PC-3 (cell line): ENCODE results near the gene PCID2. TPM values are rescaled to one million over a fixed set of nuclear protein-coding genes. Genes with fewer than 3 reads are reported as not detected.

Experiments
- ATAC-seq: fragments of 200-7000 bp; cut with Tn5 transposase; 2 replicates; pipeline ENCODE4 v1.9.1; 2020; ENCODE audit warnings: mild to moderate bottlenecking, moderate library complexity
- BruUV-seq: library from RNA; stranded (reverse); fragments of 400-500 nt; replicated peaks from 2 replicates; lab custom pipeline; 2021; lab: Mats Ljungman, UMichigan
- CTCF ChIA-PET: fragments of 300-600 bp; sonication (Branson Sonifier 250); formaldehyde crosslinking; loops from one replicate; lab custom pipeline; 2022; ENCODE audit warnings: antibody characterized with exemption; lab: Charles Lee
- POLR2A ChIA-PET: fragments of 300-600 bp; sonication (Branson Sonifier 250); formaldehyde crosslinking; loops from one replicate; lab custom pipeline; 2022; ENCODE audit warnings: antibody characterized with exemption; ENCODE audit not compliant: unreplicated experiment; lab: Charles Lee
- DNase-seq: peaks from one replicate; pipeline ENCODE4 v3.0.0-alpha.2; 2015
- H2AFZ ChIP-seq: fragments of 300-600 bp; sonication (generic); 2 replicates; pipeline ENCODE4 v1.6.0; 2016; ENCODE audit warnings: antibody characterized with exemption, low read length
- H3F3A ChIP-seq: fragments of 300-600 bp; sonication (generic); one replicate; pipeline ENCODE4 v1.6.0; 2017; ENCODE audit warnings: antibody characterized with exemption, low read length, control low read depth, mild to moderate bottlenecking; ENCODE audit not compliant: unreplicated experiment
- H3K27ac ChIP-seq: fragments of 300-600 bp; sonication (generic); 2 replicates; pipeline ENCODE4 v1.5.1; 2016; ENCODE audit warnings: mild to moderate bottlenecking, low read length
- H3K27me3 ChIP-seq: fragments of 300-600 bp; sonication (generic); 2 replicates; pipeline ENCODE4 v1.6.1; 2016; ENCODE audit warnings: low read length, mixed read lengths
- H3K36me3 ChIP-seq: fragments of 300-600 bp; sonication (generic); 2 replicates; pipeline ENCODE4 v1.6.1; 2016; ENCODE audit warnings: low read depth, mixed run types, low read length, mixed read lengths
- H3K4me1 ChIP-seq: fragments of 300-600 bp; sonication (generic); 2 replicates; pipeline ENCODE4 v1.5.1; 2016; ENCODE audit warnings: low read length; ENCODE audit not compliant: insufficient read depth
- H3K4me2 ChIP-seq: fragments of 300-600 bp; sonication (generic); 2 replicates; pipeline ENCODE4 v1.6.0; 2016; ENCODE audit warnings: low read length
- H3K4me3 ChIP-seq: fragments of 300-600 bp; sonication (generic); 2 replicates; pipeline ENCODE4 v1.5.1; 2016; ENCODE audit warnings: mild to moderate bottlenecking, low read length, mixed read lengths
- H3K79me2 ChIP-seq: fragments of 300-600 bp; sonication (generic); 2 replicates; pipeline ENCODE4 v1.6.1; 2017; ENCODE audit warnings: low read length, mixed read lengths
- H3K9ac ChIP-seq: fragments of 300-600 bp; sonication (generic); 2 replicates; pipeline ENCODE4 v1.6.0; 2016; ENCODE audit warnings: mild to moderate bottlenecking, low read length
- H3K9me2 ChIP-seq: fragments of 300-600 bp; sonication (generic); replicated peaks from 2 replicates; pipeline ENCODE4 v1.6.1; 2016; ENCODE audit warnings: mixed run types, low read length, mixed read lengths
- H3K9me3 ChIP-seq: fragments of 300-600 bp; sonication (generic); 2 replicates; pipeline ENCODE4 v1.6.1; 2016; ENCODE audit warnings: low read length, mixed read lengths
- H4K20me1 ChIP-seq: fragments of 300-600 bp; sonication (generic); 2 replicates; pipeline ENCODE4 v1.6.1; 2016; ENCODE audit warnings: low read length, mixed read lengths
- CTCF ChIP-seq: fragments of 300-600 bp; sonication (generic); conservative IDR thresholded peaks from 2 replicates; pipeline ENCODE4 v1.5.1; 2017; ENCODE audit warnings: antibody characterized with exemption, low read depth, mild to moderate bottlenecking, low read length
- EZH2 ChIP-seq: fragments of 300-600 bp; sonication (generic); IDR thresholded peaks from one replicate; pipeline ENCODE4 v1.6.1; 2017; ENCODE audit warnings: antibody characterized with exemption, mild to moderate bottlenecking, low read length; ENCODE audit not compliant: unreplicated experiment
- EZH2phosphoT487 ChIP-seq: fragments of 300-600 bp; sonication (generic); IDR thresholded peaks from 2 replicates; pipeline ENCODE4 v1.6.1; 2018; ENCODE audit warnings: mild to moderate bottlenecking, antibody characterized with exemption, low read length, borderline replicate concordance
- intact Hi-C: fragments of 100-400 bp; cut with micrococcal nuclease; formaldehyde crosslinking; loops from 2 replicates; pipeline ENCODE4 v1.9.0; 2023
- total RNA-seq: library from RNA; depleted of rRNA; stranded (reverse); fragments of >200 nt; gene quantifications from 2 replicates; pipeline ENCODE4 v1.2.3, GENCODE V29; 2014

PCID2 gene
- total RNA-seq, 1 experiment from 2014 or later = 39.4 TPM

GRCh38 chr13:113183450-113184129 is 24.9 kb downstream of the PCID2 start:
- Histone ChIP-seq H3K4me1 (peaks cover 28% of the 10 kb centered on the region), H3K4me2 (no peak overlapping the region), H2AFZ (no peak overlapping the region), H3K9me2 (no peaks in the 10 kb centered on the region), H4K20me1 (no peaks in the 10 kb centered on the region), H3K4me3 (no peak overlapping the region), H3K9ac (no peak overlapping the region), H3K27me3 (no peaks in the 10 kb centered on the region), H3K9me3 (no peaks in the 10 kb centered on the region), H3K27ac (no peak overlapping the region), H3F3A (no peaks in the 10 kb centered on the region), H3K79me2 (peaks cover 21% of the 10 kb centered on the region), H3K36me3 (peaks cover 39% of the 10 kb centered on the region; the same call in 1 of the 2 replicates)
- intact Hi-C loops = no loop called here
- ATAC-seq (no peak), DNase-seq (no peak)
- no peak for TF ChIP-seq CTCF
- no peak for TF ChIP-seq EZH2
- no peak for TF ChIP-seq EZH2phosphoT487
- CTCF ChIA-PET = no interaction called here
- POLR2A ChIA-PET = no interaction called here
- no TSS peak for BruUV-seq

DNA sequence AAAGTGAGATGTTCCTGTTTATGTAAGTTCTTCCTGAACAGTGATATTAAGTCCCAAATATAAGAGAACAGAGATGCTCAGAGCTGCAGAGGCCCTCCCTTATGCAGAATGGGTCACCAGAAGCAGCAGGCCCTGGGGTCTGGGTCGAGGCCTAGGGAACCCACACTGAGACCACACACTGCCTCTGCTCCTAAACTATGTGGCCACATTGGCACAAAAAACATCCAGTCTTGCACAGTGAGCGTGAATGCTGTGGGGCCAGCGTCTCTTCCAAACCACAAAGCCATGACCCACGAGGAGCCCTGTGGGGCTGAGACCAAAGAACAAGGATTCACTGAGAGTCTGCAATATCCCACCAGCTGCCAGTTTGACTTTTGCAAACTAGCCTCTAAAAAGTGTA is 26.4 kb downstream of the PCID2 start:
- POLR2A ChIA-PET = interaction anchor here (0.7 kb wide), 1 partner anchor 1041 kb away, joined by 3 read pairs; no protein-coding TSS in a partner anchor
- TF ChIP-seq CTCF = no peak
- no peak for TF ChIP-seq EZH2phosphoT487
- no peak for TF ChIP-seq EZH2
- CTCF ChIA-PET = no interaction called here
- Histone ChIP-seq H2AFZ (no peak overlapping the region), H3K9ac (no peak overlapping the region), H3K79me2 (peaks cover 20% of the 10 kb centered on the region), H3K36me3 (peaks cover 38% of the 10 kb centered on the region; the same call in 1 of the 2 replicates), H4K20me1 (no peaks in the 10 kb centered on the region), H3F3A (no peaks in the 10 kb centered on the region), H3K9me3 (no peaks in the 10 kb centered on the region), H3K4me3 (no peak overlapping the region), H3K4me2 (no peak overlapping the region), H3K27ac (no peak overlapping the region), H3K27me3 (no peaks in the 10 kb centered on the region), H3K4me1 (peaks cover 26% of the 10 kb centered on the region), H3K9me2 (no peaks in the 10 kb centered on the region)
- intact Hi-C loops = no loop called here
- ATAC-seq (no peak), DNase-seq (no peak)
- no TSS peak for BruUV-seq
